IPS DF 19.7 (cell line): ENCODE results near the gene MGAT1.
"Not testable (repeated sequence)": the region's sequence is repeated elsewhere in the genome, so short reads cannot be mapped to it uniquely, and the experiment has no call there.

Experiments
- DNase-seq: peaks from one replicate; pipeline ENCODE4 v3.0.0-alpha.2; 2013; ENCODE audit warnings: low read depth, low spot score

MGAT1 gene

DNA sequence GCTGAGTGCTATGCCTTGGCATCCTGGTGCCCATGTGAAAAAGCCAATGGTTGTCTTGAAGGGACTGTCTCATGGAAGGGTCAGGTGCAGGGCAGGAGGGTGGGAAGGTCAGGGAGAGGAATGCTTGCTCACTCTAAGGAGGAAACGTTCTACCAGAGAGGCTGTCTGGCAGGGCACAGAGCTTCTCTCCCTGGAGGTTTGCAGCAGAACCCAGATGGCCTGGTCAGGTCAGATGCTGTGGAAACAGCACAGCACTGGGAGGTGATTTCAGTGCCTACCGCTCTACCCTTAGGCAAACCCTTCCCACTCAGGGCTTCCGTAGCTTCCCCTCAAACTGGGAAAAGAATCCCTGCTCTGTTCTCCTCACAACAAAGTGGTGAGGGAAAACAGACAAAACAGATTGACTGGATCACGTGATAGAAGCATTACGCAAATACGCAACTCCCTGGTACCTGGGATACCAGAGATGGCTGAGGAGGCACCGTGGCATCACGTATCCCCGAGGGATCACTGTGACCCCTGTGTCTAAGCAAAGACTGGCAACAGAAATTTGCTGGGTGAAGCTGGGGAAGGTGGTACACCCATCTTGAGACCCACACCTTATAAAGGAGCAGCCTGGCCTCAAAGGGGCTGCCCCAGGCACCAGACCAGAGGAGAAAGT lies 3.9 kb upstream of the MGAT1 start:
- DNase-seq, result no peak

DNA sequence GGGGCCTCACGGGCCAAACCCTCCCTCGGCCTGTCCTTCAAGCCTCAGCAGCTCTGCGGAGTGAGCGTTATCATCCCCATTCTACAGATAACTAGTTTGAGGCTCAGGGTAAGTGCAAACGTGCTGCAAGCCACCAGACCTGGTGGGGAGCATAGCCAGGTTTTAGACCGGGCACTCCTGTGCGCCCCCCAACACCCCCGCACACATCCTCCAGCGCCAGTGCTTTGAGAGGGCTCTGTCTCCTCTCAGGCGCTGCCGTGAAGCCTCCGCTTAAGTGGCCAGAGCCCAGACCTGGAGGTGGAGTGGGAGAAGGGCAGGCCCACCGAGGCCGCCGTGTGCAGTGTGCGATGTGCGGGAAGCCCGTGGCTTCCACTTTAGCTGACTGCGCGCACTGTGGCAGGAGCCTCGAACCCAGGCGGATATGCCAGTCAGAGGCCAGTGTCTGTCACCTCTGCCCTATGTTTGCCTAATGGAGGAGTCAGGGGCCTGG lies 1.6 kb upstream of the MGAT1 start:
- DNase-seq, result no peak

DNA sequence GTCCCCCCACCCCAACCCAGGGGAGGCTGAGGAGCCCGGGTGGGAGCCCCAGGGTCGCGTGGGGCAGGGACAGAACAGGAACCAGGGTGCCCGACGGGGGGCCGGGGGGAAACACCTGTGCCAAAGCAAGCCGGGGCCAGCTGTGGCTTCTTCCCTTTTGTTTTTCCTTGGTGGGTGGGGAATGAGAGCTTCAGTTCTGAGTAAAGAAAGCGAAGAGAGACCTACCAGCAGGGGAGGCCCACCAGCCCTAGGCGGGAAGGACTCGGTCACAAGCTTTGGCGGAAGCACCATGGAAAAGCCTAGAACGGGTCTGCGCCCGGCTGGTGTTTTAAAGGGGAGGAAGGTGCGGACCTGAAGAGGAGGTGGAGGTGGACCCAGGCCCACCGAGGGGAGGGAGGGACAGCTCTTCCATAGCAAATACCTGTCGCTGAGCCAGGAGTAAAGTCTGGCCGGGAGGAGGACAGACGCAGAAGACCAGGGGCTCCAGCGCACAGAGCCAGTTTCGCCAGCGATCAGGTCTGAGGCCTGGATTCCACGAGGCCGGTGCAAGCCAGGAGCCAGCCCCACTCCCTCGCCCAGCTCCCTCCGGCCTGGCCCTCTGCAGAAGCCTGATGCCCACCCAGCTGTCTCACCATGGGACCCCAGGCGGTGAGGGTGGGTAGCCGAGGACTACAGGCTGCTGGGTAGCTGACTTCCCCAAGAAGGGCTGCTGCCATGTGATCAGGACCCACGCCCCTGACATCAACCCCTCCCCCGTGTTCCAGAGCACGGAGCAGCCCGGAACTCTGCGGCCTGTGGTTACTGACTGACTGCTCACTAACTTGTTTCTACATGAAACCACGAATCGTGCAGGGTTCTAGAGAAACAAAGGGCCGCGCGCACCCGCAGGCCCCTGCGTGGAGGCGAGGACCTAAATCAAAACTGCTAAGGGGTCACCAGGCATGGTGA lies 849 bp upstream of the MGAT1 start:
- DNase-seq, result no peak

DNA sequence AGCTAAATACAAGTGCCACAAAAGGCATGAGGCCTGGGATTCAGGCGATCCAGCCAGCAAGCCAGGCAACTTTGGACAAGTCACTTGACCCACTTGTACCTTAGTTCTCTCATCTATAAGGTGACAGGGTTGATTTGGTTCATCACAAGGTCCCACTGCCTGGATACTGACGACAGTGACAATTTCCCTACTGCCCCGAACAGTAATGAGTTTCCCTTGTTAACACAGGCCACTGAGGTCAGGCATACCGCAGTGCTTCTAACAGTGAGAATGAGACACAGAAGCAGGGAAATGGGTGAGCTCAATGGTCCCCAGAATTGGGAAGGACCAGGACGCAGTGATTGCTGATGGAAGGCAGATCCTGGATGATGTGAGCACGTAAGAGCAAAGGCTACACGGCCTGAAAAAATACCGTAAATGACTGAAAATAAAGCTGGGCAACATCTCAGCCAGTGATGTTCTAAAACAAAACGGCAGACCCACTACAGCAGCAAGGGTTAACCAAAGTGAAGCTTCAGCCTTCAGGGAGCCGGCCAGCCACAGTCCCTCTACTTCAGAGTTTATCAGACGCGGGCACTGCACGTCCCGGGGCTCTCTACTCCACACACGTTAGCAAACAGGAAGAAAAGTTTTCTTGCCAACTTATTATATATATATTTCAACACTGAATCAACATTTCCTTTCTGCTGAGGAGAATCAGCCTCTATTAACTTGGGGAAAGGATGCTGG lies 846 bp downstream of the MGAT1 start:
- no peak for DNase-seq

DNA sequence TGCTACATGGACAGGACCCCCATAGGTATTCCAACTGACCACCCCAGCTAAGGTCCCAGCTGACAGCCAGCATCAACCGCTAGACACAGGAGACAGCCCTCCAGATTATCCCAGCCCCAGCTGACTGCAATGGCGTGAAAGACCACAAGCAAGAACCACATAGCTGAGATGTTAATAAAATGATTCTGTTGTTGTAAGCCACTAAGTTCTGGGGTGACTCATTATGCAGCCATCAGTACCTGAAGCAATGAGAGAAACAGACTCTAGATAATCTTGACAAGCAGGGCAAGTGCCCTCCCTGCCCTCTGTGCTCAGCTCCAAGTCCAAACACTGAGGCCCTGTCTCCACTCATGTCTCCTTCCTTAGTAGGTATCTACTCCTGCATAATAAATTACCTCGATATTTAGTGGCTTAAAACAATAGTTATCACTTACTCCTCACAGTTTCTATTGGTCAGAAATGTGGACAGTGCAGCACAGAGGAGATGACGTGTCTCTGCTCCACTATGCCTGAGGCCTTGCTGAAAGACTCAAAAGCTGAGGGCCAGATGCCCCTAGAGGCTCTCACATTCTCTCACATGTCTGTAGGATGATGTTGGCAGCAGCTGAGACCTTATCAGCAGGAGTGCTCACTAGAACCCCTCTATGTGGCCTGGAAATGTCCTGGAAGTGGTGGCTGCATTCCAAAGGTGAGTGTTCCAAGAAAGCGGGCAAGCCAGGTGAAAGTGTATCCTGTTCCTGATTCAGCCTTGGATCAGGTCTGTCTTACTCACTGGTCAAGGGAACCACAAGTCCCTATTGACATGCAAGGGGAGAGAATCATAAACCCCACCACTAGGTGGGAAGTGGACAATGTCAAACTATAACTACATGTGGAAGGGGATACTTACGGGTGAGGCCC lies 2.5 kb downstream of the MGAT1 start:
- no peak for DNase-seq

DNA sequence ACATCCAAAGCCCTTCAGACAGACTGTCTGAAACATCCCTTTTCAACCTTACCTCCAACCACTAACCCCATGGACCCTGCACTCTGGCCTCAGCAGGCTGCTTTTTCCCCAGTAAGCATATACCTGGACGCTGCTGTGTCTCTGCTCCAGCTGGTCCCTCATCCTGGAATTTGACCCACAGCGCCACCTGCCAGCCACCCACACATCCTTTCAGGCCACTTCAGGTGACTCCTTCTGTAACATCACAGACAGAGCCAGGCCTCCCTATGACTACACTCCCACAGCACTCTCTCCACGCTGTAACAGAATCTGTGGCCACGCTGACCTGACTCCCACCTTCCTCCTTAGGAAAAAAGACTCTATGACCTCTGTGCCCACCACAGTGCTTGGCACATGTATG lies 3.4 kb downstream of the MGAT1 start:
- DNase-seq, result no peak

DNA sequence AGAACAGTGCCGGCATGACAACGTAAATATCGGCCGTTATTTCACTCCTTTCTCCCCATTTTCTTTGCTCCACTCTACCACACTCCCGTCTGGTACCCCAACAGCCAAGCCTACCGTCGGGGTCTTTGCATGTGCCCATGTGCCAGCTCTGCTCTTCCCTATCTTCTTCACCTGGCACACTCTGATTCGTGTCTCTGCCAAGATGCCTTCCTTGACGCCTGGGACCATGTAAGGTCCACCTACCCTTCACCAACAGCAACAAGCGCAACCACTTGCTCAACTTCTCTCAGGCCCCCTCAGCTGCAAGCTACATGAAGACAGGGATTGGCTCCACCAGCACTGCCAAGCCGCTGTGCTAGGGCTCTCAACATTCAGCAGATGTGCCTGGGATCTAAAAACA lies 4.4 kb downstream of the MGAT1 start:
- DNase-seq, result no peak

DNA sequence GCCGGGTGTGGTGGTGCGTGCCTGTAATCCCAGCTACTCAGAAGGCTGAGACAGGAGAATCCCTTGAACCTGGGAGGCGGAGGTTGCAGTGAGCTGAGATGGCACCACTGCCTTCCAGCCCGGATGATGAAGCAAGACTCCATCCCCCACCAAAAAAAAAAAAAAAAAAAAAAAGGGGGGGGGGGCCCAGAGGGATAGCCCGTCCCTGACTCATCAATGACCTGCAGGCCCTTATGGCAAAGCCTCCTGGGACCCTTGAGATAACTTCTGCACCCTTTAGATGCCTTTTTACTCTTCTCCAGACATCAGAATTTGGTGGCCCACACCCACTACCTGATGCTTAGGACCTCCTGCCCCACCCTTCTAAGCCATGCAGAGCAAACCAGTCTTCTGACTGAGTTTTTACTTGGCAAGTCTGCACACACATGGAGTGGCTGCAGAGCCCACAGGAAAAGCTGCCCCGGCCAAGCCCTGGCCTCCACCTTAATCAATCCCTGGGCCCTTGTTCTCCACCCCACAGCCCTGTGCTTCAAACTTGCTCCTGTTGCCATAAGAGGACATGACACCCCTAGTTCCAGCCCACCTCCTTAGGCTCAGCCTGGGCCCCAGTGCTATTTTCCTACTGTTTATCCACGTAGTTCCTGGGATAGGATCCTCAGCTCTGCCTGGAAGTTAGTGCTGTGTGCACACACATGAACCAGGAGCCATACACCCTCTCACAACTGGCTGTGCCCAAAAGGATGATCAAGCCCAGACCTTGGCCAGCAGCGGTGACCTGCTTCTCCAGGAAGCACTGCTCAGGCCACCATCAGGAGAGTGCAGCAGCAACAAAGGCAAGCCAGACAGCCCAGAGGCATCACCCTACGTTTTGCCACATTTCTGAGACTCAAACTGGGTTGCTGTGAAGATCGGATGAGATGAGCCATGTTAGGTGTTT lies 5.1 kb downstream of the MGAT1 start:
- no peak for DNase-seq

DNA sequence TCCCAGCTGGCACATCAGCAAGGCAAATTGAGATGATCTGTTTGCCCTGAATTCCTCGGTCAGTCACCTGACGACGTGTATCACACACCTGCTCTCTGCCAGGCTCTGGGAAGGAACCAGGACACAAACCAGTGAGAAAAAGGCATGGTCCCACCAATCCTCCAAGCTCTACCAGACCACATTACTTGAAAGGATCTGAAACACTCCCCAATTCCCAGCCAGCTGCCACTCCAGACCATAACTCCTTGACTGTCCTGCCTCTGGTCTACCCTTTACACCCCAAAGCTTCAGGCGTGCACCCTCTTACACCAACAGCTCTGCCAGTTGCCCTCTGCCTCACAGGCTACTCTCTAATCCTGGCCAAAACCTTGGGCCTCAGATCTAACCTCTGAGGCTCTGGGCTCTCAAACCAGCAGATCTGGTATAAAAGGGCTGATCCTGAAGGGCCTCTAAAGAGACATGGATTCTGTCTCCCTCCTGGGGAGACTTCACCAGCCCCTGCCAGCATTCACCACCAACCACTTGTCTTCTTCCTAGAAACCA lies 6.8 kb downstream of the MGAT1 start:
- no peak for DNase-seq

DNA sequence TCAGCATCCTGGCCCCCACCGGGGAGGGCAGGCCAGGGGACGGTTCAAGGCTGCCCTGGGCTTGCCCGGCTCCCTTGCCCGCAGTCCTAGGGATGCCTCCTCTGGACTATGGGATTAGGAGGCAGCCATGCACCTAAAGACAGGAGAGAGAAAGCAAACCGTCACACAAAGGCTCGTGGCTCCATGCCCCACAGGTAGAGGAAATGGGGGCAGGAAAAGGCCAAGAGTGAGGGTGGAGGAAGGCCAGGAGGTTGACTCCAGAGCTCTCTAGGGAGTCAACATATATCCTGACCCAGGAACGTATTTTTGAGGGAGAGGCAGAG lies 9.7 kb downstream of the MGAT1 start:
- no peak for DNase-seq

DNA sequence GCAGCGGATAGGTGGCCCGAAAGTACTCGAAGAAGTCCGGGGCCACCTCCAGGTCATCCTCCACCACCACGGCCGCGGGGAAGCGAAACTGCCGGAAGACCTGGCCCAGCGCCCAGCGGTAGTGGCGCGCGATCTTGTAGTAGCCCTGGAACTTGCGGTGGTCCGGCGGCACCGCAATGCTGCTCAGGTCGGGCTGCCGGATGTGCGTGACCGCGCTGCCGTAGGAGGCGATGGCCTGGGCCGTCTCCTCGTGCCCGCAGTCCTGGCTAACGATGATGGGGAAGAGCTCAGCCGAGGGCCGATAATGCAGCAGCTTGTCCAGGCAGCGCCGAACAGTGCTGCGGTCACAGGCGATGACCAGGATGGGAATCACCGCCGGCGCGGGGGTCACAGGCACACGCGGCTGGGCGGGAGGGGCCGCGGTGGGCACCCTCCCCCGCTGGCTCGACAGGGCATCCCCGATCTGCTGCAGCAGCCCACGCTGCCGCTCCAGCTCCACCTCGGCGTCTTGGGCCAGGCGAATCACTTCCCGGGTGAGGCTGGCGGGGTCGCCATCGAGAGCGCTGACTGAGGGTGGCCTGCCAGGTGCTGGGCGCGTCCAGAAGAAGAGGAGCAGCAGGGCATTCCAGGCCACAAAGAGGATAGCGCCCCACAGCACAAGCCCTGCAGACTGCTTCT lies 10.2 kb downstream of the MGAT1 start:
- DNase-seq, result no peak

DNA sequence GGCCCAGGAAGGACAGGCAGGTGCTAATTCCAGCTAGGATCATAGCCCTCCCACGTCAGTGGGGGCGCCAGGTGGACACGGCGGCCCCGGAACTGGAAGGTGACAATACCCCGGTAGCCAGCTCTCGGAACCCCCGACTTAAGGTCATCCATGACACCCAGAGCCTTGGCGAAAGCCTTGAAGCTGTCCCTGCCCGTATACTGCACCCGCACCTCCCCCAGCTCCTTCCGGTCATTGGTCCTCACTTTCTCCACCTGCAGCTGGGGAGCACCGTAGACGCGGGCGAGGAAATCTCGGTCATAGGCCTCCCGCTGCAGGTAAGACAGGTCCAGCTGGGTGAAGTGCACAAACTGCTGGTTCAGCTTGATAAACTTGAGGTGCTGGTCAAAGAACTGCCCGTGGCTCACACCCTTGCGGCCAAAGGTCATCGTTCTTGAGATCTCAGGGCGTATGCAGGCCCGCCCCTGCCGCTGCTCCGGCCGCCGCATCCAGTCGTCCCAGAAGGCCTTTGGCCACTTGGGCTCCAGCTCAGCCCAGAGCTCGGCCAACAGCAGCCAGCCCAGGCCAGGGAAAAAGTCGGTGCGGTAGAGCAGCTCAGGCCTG lies 10.9 kb downstream of the MGAT1 start:
- no peak for DNase-seq

DNA sequence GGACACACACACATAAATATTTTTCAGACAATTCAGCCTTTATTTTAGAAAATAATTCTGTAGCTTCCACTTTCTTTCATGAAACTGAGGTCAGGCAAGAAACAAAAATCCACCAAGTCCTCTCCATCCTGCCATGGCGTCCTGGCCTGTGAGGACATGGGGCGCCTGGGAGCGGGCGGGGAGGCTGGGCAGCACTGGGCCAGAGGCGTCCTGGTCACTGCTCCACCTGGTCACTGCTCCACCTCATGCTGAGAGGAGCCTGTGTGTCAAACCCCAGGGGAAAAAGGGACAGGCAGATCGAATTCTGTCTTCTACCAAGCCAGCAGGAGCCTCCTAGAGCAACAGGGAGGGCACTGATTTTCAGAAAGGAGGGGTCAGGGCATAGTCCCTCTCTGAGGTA lies 12.1 kb downstream of the MGAT1 start:
- no peak for DNase-seq

DNA sequence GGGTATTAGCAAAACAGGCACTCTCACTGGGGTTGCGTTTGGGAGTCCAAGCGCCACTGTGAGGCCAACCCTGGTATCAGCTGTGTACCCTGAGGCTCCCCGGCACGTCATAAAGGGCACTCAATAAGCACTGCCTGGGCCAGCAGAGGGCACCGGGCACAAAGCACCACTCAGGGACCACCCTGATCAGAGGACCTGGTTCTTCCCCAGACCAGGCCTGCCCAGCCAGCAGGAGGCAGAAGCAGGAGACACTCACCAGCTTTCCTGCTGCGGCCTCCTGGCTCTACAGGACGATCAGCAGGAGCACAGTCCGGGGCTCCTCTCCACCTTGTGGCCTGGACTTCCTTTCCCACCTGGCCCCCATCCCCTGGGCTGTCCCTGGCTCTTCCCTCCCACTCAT lies 12.6 kb downstream of the MGAT1 start:
- DNase-seq, result no peak

DNA sequence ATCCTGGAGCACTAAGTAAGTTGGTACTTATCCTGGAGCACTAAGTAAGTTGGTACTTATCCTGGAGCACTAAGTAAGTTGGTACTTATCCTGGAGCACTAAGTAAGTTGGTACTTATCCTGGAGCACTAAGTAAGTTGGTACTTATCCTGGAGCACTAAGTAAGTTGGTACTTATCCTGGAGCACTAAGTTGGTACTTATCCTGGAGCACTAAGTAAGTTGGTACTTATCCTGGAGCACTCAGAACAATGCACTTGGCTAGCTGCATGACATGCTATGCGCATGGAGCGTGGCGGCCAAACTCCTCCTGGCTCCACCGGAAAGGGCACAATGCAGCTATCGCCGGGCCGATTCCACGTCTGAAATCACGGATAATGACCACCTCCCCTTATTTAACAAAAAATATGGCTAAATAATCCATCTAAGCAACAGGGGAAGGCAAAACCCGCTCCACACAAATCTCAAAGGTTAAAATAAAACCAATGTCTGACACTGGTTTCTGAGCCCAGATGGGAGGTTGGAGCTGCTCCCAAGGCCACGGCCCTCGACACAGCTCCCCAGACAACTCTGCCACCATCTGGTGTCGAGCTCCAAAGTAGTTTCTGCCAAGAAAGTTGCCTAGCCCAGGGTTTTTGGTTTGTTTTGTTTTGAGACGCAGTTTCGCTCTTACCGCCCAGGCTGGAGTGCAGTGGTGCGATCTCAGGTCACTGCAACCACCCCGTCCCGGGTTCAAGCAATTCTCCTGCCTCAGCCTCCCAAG lies 13.8 kb downstream of the MGAT1 start:
- not testable (repeated sequence) for DNase-seq

DNA sequence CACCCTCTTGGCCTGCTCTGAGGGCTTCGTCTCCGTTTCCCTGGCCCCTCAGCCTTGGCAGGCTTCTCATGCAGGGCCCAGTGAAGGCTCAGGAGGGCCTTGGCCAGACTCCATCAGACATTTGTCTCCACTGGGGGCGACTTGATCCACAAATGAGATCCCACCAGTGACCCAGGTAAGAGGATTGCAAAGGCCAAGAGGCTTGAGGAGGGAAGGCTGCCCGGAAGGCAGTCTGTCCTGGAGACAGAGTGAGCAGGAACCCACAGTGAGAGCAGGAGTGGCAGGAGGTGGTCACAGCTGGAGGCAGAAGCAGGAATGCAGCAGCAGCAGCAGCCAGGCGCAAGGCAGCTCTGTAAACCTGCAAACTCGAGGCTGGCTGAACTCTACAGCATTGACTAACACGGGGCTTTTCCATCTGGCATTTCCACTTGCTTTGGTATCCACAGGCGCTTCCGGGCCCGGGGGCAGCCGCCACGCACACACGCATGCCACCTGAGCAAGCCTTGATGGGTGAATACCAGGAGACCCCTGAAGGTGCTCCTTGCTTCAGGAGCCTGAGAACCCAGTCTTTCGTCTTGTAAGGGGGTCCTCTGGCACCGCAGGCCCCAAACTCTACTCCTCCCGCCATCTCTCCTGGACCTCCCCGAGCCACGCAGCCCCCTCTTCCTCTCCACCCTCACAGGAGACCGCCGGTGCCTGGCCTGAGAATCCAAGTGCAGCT lies 14.7 kb downstream of the MGAT1 start:
- no peak for DNase-seq

DNA sequence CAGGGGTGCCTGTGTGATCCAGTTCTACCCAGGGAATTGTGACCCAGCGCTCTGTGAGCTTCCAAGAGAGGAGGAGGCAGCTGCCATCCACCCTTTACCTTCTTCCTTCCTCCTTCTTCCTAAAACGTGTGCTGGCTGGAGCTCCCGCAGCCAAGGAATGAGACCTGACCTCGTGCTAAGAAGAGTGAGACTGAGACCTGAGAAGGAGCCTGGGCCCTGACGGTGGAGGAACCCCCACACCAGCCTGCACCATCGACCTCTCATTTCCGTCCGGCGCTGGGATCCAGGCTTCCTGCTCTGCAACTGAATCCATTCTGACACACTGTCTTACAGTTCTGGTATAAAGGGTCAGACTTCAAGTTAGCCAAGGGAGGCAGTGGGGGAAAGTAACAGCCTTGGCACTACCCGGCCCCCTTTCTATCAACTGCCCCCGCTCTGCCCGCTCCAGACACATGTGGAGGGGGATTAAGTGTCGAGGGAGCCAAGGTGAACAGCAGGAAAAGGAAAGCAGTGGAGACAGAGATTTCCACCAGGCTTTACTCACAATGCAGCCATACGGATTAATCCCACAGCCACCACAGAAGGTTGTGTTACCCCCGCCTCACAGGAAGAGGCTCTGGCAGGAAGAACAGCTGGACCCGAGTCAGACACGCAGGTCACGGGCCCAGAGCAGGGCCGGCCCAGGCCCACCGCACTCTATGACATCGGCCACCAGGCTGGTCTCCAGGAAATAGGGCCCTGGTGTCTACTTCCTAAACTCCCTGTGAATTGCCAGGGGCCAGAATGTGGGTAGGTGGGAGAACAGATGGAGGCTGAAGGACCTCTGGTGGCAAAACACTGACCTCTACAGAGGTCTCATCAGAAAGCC lies 15.8 kb downstream of the MGAT1 start:
- no peak for DNase-seq
